ENCODE results near the gene RNF4. TPM values are rescaled to one million over a fixed set of nuclear protein-coding genes. Genes with fewer than 3 reads are reported as not detected.

RNF4 gene
- total and polyA plus RNA-seq, 10 of the 15 experiments (the other 5 are each of a cell fraction or from before 2014, with no cell fraction given) = 34.9 to 145 (median 76.1) TPM

DNA sequence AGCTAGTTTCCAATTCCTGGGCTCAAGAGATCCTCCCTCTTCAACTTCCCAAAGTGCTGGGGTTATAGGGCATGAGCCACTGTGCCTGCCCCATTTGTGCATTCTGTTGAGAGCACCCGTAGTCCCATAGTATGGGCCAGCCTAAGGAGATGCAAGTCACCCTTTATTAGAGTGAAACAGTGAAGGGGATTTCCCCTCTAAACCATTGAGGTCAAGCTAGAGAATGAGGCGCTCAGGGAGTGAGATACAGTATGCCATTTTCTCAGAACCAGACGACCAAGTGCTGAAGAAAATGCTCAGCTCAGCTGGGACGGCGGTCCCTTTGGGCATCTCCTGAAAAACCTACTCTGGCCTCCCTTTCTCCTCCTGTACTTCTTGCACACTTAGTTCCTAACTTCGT, 18.7 kb downstream of the RNF4 start (continued):
- TF ChIP-seq RAD21 (IDR thresholded peaks at IDR 0.05; ENCODE audit: insufficient read depth, low read depth, low read length) = peak; percentile 10; the same call in 1 of the 2 replicates
- peak; percentile 36; the same call in 1 of the 2 replicates for TF ChIP-seq RELB (IDR thresholded peaks at IDR 0.05; ENCODE audit: low read depth)
- peak; percentile 61 for TF ChIP-seq RELA (IDR thresholded peaks at IDR 0.05; ENCODE audit: borderline replicate concordance, partially characterized antibody)
- TF ChIP-seq, protein P1, sequence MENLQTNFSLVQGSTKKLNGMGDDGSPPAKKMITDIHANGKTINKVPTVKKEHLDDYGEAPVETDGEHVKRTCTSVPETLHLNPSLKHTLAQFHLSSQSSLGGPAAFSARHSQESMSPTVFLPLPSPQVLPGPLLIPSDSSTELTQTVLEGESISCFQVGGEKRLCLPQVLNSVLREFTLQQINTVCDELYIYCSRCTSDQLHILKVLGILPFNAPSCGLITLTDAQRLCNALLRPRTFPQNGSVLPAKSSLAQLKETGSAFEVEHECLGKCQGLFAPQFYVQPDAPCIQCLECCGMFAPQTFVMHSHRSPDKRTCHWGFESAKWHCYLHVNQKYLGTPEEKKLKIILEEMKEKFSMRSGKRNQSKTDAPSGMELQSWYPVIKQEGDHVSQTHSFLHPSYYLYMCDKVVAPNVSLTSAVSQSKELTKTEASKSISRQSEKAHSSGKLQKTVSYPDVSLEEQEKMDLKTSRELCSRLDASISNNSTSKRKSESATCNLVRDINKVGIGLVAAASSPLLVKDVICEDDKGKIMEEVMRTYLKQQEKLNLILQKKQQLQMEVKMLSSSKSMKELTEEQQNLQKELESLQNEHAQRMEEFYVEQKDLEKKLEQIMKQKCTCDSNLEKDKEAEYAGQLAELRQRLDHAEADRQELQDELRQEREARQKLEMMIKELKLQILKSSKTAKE (IDR thresholded peaks at IDR 0.05; ENCODE audit: low read depth, poor library complexity, severe bottlenecking) = peak; percentile 24
- TF ChIP-seq BHLHE40 (IDR thresholded peaks at IDR 0.05; ENCODE audit: borderline replicate concordance in 1 of 2, low read depth in 2 of 2, low read length in 1 of 2) = peak; percentile 6 to 23; a peak in 1 of 4 replicates
- peak; percentile 66 for TF ChIP-seq NBN (IDR thresholded peaks at IDR 0.05)
- peak in 1 of 2 experiments; percentile 52; a peak in 1 of 4 replicates for TF ChIP-seq ETV6 (conservative IDR thresholded peaks at IDR 0.05 in 1 of 2, IDR thresholded peaks at IDR 0.05 in 1 of 2; ENCODE audit: borderline replicate concordance in 1 of 2, low read depth in 1 of 2)
- TF ChIP-seq MEF2B (IDR thresholded peaks at IDR 0.05; ENCODE audit: partially characterized antibody, poor library complexity, severe bottlenecking) = peak; percentile 51
- TF ChIP-seq NR2F1 (conservative IDR thresholded peaks at IDR 0.05) = peak; percentile 53
- TF ChIP-seq ELK1 (IDR thresholded peaks at IDR 0.05; ENCODE audit: low read depth, low read length) = no peak
- 0 out of 2 replicates have a peak, but pooled peaks have one; percentile 20 for TF ChIP-seq YY1 (IDR thresholded peaks at IDR 0.05; ENCODE audit: low read depth, low read length)

Measured in GM12878 (cell line).